ENCODE results near the gene LARGE1.

DNA sequence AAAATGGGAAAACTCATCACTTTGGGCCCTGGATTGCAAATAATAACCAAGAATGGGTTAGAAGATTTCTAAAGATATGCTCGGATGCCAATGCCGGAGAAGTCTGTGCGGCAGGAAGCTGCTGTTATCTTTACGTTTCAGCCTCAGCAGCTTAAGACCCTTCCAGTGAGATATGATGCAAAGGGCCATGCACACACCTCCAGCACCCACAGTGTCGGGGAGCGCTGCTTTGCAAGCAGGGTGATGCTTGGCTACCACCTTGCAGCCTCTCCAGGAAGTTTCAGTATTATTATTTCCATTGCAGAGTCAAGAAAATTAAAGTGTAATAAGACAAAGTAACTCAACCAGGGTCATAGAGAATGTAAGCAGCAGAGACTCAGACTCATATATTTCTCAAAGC lies 37.3 kb downstream of the LARGE1 start:
- TF ChIP-seq, protein P1, sequence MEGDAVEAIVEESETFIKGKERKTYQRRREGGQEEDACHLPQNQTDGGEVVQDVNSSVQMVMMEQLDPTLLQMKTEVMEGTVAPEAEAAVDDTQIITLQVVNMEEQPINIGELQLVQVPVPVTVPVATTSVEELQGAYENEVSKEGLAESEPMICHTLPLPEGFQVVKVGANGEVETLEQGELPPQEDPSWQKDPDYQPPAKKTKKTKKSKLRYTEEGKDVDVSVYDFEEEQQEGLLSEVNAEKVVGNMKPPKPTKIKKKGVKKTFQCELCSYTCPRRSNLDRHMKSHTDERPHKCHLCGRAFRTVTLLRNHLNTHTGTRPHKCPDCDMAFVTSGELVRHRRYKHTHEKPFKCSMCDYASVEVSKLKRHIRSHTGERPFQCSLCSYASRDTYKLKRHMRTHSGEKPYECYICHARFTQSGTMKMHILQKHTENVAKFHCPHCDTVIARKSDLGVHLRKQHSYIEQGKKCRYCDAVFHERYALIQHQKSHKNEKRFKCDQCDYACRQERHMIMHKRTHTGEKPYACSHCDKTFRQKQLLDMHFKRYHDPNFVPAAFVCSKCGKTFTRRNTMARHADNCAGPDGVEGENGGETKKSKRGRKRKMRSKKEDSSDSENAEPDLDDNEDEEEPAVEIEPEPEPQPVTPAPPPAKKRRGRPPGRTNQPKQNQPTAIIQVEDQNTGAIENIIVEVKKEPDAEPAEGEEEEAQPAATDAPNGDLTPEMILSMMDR (IDR thresholded peaks at IDR 0.05) = no peak
- no peak for TF ChIP-seq POLR2A (IDR thresholded peaks at IDR 0.05)
